ENCODE data around the gene MYBBP1A. TPM values are rescaled to one million over a fixed set of nuclear protein-coding genes. Genes with fewer than 3 reads are reported as not detected.

The MYBBP1A gene
- total and polyA plus RNA-seq, 2 of the 8 experiments (the other 6 are each of a cell fraction or from before 2014, with no cell fraction given) = 46.8 to 151 TPM

- TF ChIP-seq CHD7 (IDR thresholded peaks at IDR 0.05; ENCODE audit: insufficient replicate concordance, low read length) (no peak), SIRT6 (IDR thresholded peaks at IDR 0.05; ENCODE audit: low read length) (no peak), ZNF274 (IDR thresholded peaks at IDR 0.05; ENCODE audit: borderline replicate concordance, extremely low read depth, low read length) (no peak), RBBP5 (IDR thresholded peaks at IDR 0.05; ENCODE audit: borderline replicate concordance, low read depth, low read length) (no peak), MAFK (IDR thresholded peaks at IDR 0.05; ENCODE audit: low read depth, low read length) (no peak), RXRA (IDR thresholded peaks at IDR 0.05; ENCODE audit: insufficient read depth, low read depth, low read length) (no peak), SRF (IDR thresholded peaks at IDR 0.05; ENCODE audit: low read depth, low read length) (no peak), TBP (IDR thresholded peaks at IDR 0.05; ENCODE audit: low read depth, low read length) (no peak), SIN3A (conservative IDR thresholded peaks at IDR 0.05 in 1 of 2, IDR thresholded peaks at IDR 0.05 in 1 of 2; ENCODE audit: low read depth in 1 of 2, low read length in 2 of 2) (no peak), USF2 (IDR thresholded peaks at IDR 0.05; ENCODE audit: low read length) (no peak), BCL11A (IDR thresholded peaks at IDR 0.05; ENCODE audit: low read depth in 2 of 2, low read length in 2 of 2) (no peak)
Observed at GRCh38 chr17:4515501-4515900, 39.7 kb downstream of the MYBBP1A start (continued).
